Measurements from ENCODE around the gene PPP1R8. TPM values are rescaled to one million over a fixed set of nuclear protein-coding genes. Genes with fewer than 3 reads are reported as not detected.

PPP1R8 gene
- total and polyA plus RNA-seq, 2 of the 8 experiments (the other 6 are each of a cell fraction or from before 2014, with no cell fraction given) = 33.4 to 51.8 TPM

DNA sequence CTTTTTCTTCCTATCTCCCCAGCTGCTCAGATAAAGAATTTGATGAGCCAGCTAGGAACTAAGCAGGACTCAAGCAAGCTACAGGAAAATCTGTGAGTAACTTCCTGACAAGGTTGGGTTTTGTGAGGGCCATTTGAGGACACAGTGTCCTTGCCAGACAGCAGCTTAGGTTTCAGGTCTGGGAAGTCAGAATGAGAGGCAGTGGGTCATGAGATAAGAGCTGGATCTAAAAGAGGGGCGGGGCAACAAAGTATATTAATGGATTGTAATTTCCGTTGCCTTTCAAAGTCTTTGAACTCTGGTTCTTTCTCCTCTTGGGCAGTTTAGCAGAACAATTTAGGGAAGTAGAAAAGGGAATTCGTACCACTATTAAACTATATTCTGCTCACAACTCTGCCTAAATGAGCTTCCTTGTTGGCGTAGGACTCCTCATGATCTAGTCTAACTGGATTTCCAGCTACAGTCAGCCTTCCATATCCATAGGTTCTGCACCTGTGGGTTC, 41.0 kb upstream of the PPP1R8 start (continued):
- TF ChIP-seq, protein P1, sequence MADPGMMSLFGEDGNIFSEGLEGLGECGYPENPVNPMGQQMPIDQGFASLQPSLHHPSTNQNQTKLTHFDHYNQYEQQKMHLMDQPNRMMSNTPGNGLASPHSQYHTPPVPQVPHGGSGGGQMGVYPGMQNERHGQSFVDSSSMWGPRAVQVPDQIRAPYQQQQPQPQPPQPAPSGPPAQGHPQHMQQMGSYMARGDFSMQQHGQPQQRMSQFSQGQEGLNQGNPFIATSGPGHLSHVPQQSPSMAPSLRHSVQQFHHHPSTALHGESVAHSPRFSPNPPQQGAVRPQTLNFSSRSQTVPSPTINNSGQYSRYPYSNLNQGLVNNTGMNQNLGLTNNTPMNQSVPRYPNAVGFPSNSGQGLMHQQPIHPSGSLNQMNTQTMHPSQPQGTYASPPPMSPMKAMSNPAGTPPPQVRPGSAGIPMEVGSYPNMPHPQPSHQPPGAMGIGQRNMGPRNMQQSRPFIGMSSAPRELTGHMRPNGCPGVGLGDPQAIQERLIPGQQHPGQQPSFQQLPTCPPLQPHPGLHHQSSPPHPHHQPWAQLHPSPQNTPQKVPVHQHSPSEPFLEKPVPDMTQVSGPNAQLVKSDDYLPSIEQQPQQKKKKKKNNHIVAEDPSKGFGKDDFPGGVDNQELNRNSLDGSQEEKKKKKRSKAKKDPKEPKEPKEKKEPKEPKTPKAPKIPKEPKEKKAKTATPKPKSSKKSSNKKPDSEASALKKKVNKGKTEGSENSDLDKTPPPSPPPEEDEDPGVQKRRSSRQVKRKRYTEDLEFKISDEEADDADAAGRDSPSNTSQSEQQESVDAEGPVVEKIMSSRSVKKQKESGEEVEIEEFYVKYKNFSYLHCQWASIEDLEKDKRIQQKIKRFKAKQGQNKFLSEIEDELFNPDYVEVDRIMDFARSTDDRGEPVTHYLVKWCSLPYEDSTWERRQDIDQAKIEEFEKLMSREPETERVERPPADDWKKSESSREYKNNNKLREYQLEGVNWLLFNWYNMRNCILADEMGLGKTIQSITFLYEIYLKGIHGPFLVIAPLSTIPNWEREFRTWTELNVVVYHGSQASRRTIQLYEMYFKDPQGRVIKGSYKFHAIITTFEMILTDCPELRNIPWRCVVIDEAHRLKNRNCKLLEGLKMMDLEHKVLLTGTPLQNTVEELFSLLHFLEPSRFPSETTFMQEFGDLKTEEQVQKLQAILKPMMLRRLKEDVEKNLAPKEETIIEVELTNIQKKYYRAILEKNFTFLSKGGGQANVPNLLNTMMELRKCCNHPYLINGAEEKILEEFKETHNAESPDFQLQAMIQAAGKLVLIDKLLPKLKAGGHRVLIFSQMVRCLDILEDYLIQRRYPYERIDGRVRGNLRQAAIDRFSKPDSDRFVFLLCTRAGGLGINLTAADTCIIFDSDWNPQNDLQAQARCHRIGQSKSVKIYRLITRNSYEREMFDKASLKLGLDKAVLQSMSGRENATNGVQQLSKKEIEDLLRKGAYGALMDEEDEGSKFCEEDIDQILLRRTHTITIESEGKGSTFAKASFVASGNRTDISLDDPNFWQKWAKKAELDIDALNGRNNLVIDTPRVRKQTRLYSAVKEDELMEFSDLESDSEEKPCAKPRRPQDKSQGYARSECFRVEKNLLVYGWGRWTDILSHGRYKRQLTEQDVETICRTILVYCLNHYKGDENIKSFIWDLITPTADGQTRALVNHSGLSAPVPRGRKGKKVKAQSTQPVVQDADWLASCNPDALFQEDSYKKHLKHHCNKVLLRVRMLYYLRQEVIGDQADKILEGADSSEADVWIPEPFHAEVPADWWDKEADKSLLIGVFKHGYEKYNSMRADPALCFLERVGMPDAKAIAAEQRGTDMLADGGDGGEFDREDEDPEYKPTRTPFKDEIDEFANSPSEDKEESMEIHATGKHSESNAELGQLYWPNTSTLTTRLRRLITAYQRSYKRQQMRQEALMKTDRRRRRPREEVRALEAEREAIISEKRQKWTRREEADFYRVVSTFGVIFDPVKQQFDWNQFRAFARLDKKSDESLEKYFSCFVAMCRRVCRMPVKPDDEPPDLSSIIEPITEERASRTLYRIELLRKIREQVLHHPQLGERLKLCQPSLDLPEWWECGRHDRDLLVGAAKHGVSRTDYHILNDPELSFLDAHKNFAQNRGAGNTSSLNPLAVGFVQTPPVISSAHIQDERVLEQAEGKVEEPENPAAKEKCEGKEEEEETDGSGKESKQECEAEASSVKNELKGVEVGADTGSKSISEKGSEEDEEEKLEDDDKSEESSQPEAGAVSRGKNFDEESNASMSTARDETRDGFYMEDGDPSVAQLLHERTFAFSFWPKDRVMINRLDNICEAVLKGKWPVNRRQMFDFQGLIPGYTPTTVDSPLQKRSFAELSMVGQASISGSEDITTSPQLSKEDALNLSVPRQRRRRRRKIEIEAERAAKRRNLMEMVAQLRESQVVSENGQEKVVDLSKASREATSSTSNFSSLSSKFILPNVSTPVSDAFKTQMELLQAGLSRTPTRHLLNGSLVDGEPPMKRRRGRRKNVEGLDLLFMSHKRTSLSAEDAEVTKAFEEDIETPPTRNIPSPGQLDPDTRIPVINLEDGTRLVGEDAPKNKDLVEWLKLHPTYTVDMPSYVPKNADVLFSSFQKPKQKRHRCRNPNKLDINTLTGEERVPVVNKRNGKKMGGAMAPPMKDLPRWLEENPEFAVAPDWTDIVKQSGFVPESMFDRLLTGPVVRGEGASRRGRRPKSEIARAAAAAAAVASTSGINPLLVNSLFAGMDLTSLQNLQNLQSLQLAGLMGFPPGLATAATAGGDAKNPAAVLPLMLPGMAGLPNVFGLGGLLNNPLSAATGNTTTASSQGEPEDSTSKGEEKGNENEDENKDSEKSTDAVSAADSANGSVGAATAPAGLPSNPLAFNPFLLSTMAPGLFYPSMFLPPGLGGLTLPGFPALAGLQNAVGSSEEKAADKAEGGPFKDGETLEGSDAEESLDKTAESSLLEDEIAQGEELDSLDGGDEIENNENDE (IDR thresholded peaks at IDR 0.05; ENCODE audit: insufficient replicate concordance, low read length) = no peak
- TF ChIP-seq PHF8 (conservative IDR thresholded peaks at IDR 0.05; ENCODE audit: low read depth, low read length) (no peak), POLR2AphosphoS5 (IDR thresholded peaks at IDR 0.05; ENCODE audit: low read depth, low read length) (no peak)

Data from H1 (cell line).